ENCODE measurements around the gene FBXW7. TPM values are rescaled to one million over a fixed set of nuclear protein-coding genes. Genes with fewer than 3 reads are reported as not detected.

The FBXW7 gene
- total RNA-seq, 1 donor from 2014 or later, result 21.0 TPM

DNA sequence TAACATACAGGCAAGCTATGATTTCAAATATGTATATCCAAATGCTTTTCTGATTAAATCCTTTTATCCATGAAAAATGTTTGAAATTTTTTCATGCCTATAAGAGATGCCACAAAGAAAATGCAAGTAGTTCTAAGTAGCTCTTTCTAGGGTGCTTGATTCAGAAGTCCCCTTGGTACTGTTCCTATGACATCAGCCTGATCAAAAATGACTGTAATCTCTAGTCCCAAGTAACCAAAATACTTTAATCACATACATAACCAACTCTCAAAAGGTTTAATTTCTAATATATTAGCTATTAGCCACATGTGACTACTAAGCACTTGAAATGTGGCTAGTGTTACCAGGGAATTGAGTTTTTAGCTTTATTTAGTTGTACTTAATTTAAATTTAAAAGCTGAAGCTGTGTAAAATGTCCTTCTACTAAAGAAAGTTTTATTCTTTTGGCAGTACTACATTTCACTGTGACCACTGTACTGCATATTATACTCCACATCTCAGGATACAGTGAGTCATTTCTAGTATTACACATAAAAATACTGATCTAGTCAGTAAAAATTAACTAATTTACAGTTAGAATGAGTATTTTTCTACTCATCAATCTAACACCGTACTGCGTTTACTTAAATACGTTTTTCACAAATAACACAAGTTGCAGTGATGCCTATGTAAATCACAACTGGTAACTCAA, 33.9 kb downstream of the FBXW7 start:
- TF ChIP-seq, protein P1, sequence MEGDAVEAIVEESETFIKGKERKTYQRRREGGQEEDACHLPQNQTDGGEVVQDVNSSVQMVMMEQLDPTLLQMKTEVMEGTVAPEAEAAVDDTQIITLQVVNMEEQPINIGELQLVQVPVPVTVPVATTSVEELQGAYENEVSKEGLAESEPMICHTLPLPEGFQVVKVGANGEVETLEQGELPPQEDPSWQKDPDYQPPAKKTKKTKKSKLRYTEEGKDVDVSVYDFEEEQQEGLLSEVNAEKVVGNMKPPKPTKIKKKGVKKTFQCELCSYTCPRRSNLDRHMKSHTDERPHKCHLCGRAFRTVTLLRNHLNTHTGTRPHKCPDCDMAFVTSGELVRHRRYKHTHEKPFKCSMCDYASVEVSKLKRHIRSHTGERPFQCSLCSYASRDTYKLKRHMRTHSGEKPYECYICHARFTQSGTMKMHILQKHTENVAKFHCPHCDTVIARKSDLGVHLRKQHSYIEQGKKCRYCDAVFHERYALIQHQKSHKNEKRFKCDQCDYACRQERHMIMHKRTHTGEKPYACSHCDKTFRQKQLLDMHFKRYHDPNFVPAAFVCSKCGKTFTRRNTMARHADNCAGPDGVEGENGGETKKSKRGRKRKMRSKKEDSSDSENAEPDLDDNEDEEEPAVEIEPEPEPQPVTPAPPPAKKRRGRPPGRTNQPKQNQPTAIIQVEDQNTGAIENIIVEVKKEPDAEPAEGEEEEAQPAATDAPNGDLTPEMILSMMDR (IDR thresholded peaks at IDR 0.05), result no peak
- H3K27ac Mint-ChIP-seq (ENCODE audit: unreplicated experiment), result no peak overlapping the region
- H3K4me1 Mint-ChIP-seq (ENCODE audit: unreplicated experiment), result peaks cover 12% of the 10 kb centered on the region
- H3K36me3 Mint-ChIP-seq (ENCODE audit: unreplicated experiment), result no peaks in the 10 kb centered on the region
- H3K9me3 Mint-ChIP-seq (ENCODE audit: unreplicated experiment), result no peaks in the 10 kb centered on the region
- no peak for DNase-seq (ENCODE audit: extremely low spot score, unreplicated experiment)
- H3K4me3 Mint-ChIP-seq (ENCODE audit: unreplicated experiment), result no peak overlapping the region
- no peaks in the 10 kb centered on the region for H3K27me3 Mint-ChIP-seq (ENCODE audit: unreplicated experiment)

DNA sequence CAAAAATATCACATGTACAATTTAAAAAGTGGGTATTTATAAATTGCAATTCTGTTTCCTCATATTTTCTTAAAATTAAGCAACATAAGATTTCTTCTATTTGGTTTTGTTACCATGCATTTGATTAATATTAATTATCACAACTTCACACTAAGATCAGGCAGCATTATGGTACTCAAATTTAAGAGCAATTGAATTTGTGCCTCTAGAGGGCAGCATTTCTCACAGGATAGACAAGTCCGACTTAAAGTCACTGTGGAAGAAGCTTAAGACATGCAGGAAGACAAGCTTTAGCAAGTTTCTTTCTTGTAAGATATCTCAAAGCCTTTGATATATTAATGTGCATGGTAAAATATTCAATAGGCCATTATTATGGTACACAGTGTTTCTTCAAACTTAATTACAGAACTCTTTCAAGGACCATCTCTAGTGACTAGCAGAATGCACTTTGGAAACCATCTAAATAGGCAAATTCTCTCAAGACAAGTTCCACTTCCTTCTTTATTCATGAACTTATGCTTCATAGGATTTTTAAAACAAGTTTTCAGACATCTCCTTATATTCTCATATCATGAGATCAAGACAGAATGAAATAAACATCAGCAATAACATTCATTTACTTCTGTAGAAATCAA, 35.0 kb downstream of the FBXW7 start:
- Mint-ChIP-seq H3K4me1 (ENCODE audit: unreplicated experiment) (peaks cover 12% of the 10 kb centered on the region), H3K27me3 (ENCODE audit: unreplicated experiment) (no peaks in the 10 kb centered on the region), H3K36me3 (ENCODE audit: unreplicated experiment) (no peaks in the 10 kb centered on the region), H3K27ac (ENCODE audit: unreplicated experiment) (no peak overlapping the region), H3K4me3 (ENCODE audit: unreplicated experiment) (no peak overlapping the region), H3K9me3 (ENCODE audit: unreplicated experiment) (no peaks in the 10 kb centered on the region)
- TF ChIP-seq, protein P1 (IDR thresholded peaks at IDR 0.05), result peak; percentile 82
- no peak for DNase-seq (ENCODE audit: extremely low spot score, unreplicated experiment)

DNA sequence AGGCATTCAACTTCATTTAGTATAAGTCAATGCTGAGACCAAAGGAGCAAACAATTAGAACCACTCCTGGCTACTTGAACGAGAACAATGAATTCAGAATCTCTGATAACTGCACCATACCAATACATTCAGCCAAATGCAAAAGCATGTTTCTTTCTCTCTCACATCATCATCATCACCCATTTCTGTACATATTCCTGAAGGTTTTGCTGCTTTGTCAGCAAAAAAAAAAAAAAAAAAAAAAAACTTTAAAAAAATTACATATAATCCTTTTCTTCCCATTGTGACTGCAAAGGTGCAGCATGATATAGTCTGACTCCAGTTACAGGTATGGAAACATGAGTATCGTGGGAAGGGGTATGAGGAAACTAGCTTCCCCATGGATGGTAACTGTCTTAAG, 35.6 kb downstream of the FBXW7 start:
- Mint-ChIP-seq H3K27me3 (ENCODE audit: unreplicated experiment) (no peaks in the 10 kb centered on the region), H3K9me3 (ENCODE audit: unreplicated experiment) (no peaks in the 10 kb centered on the region), H3K4me1 (ENCODE audit: unreplicated experiment) (peaks cover 12% of the 10 kb centered on the region), H3K27ac (ENCODE audit: unreplicated experiment) (no peak overlapping the region), H3K36me3 (ENCODE audit: unreplicated experiment) (no peaks in the 10 kb centered on the region), H3K4me3 (ENCODE audit: unreplicated experiment) (no peak overlapping the region)
- DNase-seq (ENCODE audit: extremely low spot score, unreplicated experiment), result no peak
- TF ChIP-seq, protein P1 (IDR thresholded peaks at IDR 0.05), result no peak

DNA sequence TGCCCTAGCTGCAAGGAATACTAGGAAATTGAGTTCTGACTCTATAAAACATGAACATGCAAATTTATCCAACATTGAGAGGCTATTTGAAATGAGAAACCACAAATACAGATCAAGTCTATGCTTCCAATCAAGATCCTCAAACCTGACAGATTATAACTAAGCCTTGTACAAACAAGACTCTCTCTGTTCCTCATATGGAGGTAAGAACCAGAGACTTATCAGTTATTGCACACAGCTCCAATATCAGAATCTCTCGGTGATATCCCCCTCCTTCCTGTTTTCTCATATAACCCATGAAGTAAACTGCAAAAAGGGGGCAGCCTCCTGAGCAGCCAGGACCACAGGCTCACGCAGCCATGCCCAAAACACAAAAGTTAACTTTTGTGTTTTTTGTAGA, 36.5 kb downstream of the FBXW7 start:
- TF ChIP-seq, protein P1 (IDR thresholded peaks at IDR 0.05), result no peak
- H3K27ac Mint-ChIP-seq (ENCODE audit: unreplicated experiment), result no peak overlapping the region
- peaks cover 11% of the 10 kb centered on the region for H3K4me1 Mint-ChIP-seq (ENCODE audit: unreplicated experiment)
- no peak overlapping the region for H3K4me3 Mint-ChIP-seq (ENCODE audit: unreplicated experiment)
- no peaks in the 10 kb centered on the region for H3K36me3 Mint-ChIP-seq (ENCODE audit: unreplicated experiment)
- H3K27me3 Mint-ChIP-seq (ENCODE audit: unreplicated experiment), result no peaks in the 10 kb centered on the region
- DNase-seq (ENCODE audit: extremely low spot score, unreplicated experiment), result no peak
- H3K9me3 Mint-ChIP-seq (ENCODE audit: unreplicated experiment), result no peaks in the 10 kb centered on the region

DNA sequence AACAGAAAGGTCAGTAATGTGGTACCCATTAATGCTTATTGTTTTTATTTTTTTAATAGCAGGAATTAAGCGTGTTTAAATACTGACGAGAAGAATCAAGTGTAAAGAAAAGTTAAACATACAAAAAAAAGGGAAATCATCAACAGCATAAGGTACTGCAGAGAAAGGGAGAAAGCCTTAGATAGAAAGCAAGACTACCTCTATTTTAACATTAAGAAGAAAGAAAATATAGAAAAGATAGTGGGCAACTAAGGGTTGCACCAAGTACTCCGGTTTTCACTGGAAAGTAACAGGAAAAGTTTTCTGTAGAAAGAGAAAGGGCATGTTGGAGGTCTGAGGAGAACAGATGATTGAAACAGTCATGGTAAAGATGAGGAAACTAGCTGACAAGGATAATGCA, 41.9 kb downstream of the FBXW7 start:
- Mint-ChIP-seq H3K9me3 (ENCODE audit: unreplicated experiment) (no peaks in the 10 kb centered on the region), H3K27me3 (ENCODE audit: unreplicated experiment) (no peaks in the 10 kb centered on the region), H3K4me1 (ENCODE audit: unreplicated experiment) (peaks cover 4% of the 10 kb centered on the region), H3K27ac (ENCODE audit: unreplicated experiment) (no peak overlapping the region), H3K4me3 (ENCODE audit: unreplicated experiment) (no peak overlapping the region), H3K36me3 (ENCODE audit: unreplicated experiment) (no peaks in the 10 kb centered on the region)
- no peak for DNase-seq (ENCODE audit: extremely low spot score, unreplicated experiment)
- TF ChIP-seq, protein P1 (IDR thresholded peaks at IDR 0.05), result no peak

All from osteocyte (in vitro differentiated cells).